D721Med (cell line): ENCODE measurements around the gene TGFBR3L.

Experiments
- DNase-seq: peaks from one replicate; pipeline ENCODE4 v3.0.0; 2011; ENCODE audit warnings: low spot score; ENCODE audit not compliant: insufficient read length
- FAIRE-seq: peaks from 2 replicates; lab custom pipeline; 2011; peaks lifted over from hg19 to GRCh38; lab: Jason Lieb, UNC
- CTCF ChIP-seq: IDR thresholded peaks from 2 replicates; pipeline ENCODE4 v1.5.1; 2012; ENCODE audit warnings: mild to moderate bottlenecking, control low read depth; ENCODE audit not compliant: insufficient read depth; ENCODE audit errors: missing control alignments

TGFBR3L gene

GRCh38 chr19:7923295-7924191 is 8.9 kb downstream of the TGFBR3L start:
- no peak for FAIRE-seq
- no peak for TF ChIP-seq CTCF
- no peak for DNase-seq

GRCh38 chr19:7924241-7924640 is 9.6 kb downstream of the TGFBR3L start:
- TF ChIP-seq CTCF = no peak
- no peak for FAIRE-seq
- no peak for DNase-seq

- no peak for TF ChIP-seq CTCF
- FAIRE-seq = no peak
- DNase-seq = no peak
These were observed 10.1 kb downstream of the TGFBR3L start for GRCh38 chr19:7924651-7925170.

GRCh38 chr19:7925171-7925851 is 10.7 kb downstream of the TGFBR3L start:
- peak; percentile 91 for TF ChIP-seq CTCF
- no peak for FAIRE-seq
- peak; percentile 94 for DNase-seq

GRCh38 chr19:7926021-7926726 is 11.5 kb downstream of the TGFBR3L start, which contains the start of gene CTXN1:
Gene CTXN1, minus strand, starts transcription at chr19:7926135. Its CDS starts 597 bp downstream, at chr19:7925538.
- TF ChIP-seq CTCF = no peak
- no peak for FAIRE-seq
- DNase-seq = peak; percentile 84

GRCh38 chr19:7926727-7927604 is 12.3 kb downstream of the TGFBR3L start:
- FAIRE-seq = no peak
- TF ChIP-seq CTCF = no peak

More at GRCh38 chr19:7926727-7927604, 12.3 kb downstream of the TGFBR3L start:
- no peak for DNase-seq
